NK-92 (cell line): ENCODE data around the gene CBFA2T3.
"Not testable (repeated sequence)": the region's sequence is repeated elsewhere in the genome, so short reads cannot be mapped to it uniquely, and the experiment has no call there.

Experiments used
- DNase-seq: peaks from one replicate; lab custom pipeline; 2025; ENCODE audit not compliant: unreplicated experiment; lab: John Stamatoyannopoulos, UW

CBFA2T3 gene

GRCh38 chr16:88977018-88977811 lies at the start of gene CBFA2T3:
CBFA2T3 (minus strand) TSS chr16:88977207; CDS start chr16:88976807, 400 bp downstream.
- DNase-seq = no peak

DNA sequence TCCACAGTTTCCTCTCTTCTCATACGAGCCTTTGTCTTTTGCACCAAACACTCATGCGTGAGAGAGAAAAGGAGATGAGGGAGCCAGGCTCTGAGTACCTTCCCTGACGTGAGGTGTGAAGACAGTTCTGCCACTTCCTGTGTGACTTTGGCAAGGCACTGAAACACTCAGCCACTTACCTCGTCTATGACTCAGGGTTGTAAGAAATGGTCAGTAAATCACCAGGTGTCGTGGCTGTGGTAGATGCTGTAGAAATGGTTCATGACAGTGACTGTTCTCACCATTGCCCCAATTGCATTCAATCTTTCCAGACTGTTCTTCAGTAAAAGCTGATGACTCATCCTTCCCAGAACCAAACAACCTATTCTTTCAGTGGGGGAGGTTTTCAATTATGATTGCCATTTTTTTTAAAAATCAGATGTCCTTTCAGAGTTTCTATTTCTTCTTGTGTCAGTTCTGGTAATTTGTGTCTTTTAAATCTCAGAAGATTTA lies 49.2 kb upstream of the CBFA2T3 start:
- DNase-seq = no peak

- DNase-seq = no peak
Observed at GRCh38 chr16:89025636-89026035, 48.6 kb upstream of the CBFA2T3 start.

- DNase-seq = no peak
Observed at GRCh38 chr16:89024546-89025060, 47.6 kb upstream of the CBFA2T3 start.

- no peak for DNase-seq
Observed at GRCh38 chr16:89023621-89024511, 46.9 kb upstream of the CBFA2T3 start.

DNA sequence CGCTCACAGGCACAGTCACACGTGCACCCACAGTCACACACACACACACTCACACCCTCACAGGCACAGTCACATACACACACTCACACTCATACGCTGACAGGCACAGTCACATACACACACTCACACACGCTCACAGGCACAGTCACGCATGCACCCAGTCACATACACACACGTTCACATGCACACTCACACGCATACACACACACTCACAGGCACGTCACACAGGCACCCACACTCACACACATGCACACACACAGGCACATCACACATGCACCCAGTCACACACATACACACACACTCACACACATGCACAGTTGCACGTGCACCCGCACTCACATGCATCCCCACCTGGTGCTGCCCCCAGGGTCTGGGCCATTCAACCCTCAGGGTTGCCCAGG lies 46.1 kb upstream of the CBFA2T3 start:
- no peak for DNase-seq

- no peak for DNase-seq
Observed at GRCh38 chr16:89022051-89022836, 45.2 kb upstream of the CBFA2T3 start.

DNA sequence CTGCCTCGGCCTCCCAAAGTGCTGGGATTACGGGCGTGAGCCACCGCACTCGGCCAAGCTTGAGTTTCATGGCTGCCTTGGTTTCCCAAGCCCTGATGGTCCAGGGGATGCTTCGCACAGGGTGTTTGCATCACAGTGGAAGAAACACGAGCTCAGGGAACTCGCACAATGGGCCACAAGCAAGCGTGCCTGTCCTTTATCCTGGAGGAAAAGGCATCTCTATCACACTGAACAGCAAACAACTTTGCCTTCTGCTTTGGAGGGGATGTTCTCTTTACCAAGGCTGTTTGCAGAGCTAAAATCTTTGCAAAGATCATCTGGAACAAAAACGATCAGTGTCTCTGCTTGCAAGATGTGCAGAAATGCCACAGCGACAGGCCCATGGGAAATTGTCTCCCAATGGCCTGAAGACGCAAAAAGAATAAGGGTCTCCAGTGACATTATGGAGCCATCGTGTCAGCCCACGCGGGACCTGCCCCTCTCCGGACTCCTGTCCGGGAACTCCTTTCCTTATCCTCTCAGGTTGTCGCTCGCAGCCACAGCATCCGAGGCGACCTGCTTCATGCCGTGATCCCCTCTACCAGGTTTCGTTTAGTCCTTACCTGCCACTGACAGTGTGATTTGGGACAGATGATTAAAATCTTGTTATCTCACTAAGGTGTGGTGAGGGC lies 44.1 kb upstream of the CBFA2T3 start:
- DNase-seq = no peak

DNA sequence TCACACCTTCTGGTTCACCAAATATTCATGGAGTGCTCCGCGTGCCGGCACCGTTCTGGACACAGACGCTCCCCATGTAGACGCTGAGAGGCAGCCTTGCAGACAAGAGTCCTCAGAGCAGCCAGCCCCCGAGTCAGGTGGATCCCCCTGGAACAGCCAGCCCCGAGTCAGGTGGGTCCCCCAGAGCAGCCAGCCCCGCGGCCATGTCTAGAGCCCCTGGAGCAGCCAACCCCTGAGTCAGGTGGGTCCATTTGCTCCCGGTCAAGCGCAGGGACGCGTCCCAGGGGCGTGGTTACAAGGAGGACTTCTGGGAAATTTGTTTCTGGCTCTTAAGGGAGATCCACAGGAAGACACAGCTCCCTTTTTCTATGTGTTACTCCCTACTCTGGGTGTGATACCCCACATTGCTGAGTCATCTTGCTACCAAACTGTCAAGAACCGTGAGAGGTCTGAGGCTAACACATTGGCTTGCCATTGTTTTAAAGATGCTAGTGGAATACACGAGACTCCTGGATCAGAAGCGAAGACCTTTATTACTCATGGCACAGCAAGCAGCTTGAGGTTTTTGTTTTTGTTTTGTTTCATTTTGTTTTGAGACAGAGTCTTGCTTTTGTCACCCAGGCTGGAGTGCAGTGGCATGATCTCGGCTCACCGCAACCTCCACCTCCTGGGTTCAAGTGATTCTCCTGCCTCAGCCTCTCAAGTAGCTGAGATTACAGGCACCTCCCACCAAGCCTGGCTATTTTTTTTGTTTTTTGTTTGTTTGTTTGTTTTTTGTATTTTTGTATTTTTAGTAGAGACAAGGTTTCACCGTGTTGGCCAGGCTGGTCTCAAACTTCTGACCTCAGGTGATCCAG lies 43.3 kb upstream of the CBFA2T3 start:
- DNase-seq = no peak

DNA sequence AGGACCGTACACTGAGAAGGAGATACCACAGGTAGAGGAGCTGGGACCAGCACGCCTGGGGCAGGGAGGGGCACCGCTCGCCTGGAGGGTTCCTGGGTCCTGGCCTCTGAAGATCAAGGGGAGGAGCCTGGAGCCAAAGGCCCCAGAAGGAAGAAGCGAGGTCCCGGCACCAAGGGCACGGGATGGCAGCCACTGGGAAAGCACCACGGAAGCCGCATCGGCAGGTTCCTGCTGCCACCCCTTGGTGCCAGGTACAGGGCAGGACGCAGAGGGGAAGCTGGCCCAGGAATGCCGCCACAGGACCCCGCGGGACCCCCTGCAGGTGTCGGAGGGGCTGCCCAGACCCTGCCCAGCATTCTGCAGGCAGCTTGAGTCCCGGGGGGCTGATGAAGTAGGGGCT lies 42.5 kb upstream of the CBFA2T3 start:
- DNase-seq = no peak

DNA sequence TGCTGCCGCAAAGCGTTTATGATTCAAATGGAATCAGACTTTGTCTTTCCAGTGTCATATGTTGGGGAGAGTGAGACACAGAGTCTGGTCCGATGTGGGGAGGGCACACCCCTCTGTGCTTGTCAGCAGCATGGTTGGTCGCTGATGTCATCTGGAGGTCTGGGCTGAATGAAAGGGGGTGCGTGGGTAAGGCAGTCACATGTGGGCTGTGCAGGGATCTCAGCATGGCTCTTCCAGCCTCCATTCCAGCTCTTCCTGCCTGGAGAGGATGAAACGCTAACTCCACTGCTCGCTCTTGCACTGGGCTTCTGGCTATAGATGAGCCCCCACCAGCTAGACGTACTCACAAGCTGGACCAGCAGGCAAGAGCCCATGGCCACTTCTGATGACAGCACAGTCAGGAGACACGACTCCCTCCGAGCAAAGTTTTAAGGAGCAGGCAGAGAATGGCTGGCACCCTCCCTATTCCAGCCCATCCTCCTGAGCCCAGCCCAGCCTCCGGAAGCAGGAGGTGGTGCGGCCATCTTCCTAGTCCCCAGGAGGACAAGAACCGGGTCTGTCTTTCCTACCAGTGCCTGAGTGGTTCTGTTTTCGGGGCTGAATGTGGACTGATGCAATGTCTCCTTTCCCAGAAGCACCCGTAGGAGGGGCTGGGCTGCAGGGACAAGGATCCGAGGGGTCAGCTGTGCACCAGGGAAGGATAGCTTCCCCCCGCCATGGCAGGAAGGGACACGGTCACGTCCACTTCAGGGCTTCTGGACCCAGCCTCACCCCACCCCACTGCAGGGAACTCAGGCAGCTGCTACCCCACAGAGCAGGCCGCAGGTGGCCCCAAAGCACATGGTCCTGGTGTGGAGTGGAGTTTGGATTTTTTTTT lies 41.5 kb upstream of the CBFA2T3 start:
- no peak for DNase-seq

DNA sequence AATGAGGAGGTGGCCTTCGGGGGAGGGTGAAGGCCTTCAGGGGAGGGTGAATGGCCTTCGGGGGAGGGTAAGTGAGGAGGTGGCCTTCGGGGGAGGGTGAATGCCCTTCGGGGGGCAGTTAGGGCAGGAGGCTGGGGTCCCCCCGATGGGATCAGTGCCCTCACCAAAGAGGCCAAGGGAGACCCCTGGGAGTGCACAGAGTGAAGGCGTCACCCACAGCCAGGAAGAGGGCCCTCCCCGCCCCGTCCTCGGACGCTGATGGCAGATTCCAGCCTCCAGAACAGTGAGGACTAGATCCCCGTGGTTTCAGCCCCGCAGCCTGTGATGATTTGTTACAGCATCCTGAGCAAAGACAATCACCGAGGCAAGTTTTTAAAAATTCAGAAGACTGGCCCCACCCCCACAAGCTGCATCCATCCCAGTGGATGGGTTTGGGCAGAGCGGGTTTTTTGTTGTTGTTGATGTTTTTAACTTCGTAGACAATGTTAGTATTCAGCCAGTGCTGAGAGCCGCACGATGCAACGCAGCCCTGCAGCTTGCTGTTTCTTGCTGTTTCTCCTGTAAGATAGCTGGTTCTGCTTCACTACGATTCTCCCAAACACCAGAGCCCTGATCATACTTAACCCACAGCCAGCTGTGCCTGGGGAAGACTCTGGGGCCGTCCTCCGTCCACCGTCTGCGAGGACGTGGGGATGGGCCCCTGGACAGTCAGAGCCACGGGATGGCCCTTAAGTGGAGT lies 40.7 kb upstream of the CBFA2T3 start:
- no peak for DNase-seq

GRCh38 chr16:89016561-89016960 lies 39.6 kb upstream of the CBFA2T3 start:
- not testable (repeated sequence) for DNase-seq

GRCh38 chr16:89015271-89015859 lies 38.4 kb upstream of the CBFA2T3 start:
- no peak for DNase-seq

DNA sequence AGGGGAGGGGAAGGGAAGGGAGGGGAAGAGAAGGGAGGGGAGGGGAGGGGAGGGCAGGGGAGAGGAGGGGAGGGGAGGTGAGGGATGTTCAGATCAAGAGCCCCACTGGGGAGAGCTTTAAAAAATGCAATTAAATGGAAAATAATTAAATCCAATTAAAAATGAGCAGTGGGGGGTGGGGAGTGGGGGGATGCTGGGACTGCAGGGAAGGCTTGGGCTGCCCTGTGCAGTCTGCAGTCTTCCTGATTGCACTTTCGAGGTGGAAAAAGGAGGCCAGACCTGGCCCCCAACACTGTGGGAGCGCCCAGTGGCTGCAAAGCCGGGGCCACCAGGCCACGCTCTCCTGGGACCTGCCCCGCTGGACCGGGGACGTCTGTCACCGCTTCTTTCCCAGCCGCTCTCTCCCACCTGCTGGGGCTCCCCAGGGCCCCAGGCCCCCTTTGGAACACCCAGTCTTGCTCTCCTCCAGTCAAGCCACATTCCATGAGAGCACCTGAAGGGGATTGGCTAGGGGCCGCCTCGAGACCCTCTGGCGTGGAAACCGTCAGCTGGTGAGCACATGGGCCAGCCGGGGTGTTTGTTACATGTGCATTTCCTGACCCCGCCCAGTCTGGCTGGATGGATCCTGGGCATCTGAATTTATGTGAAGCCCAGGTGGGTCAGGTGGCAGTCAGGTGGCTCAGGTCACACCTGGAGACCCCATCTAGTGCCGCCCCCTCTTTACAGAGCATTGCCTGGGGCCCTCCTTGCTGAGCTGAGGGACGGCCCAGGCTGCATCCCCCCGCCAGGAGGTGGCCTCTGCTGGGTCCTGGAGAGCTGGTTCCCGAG lies 37.6 kb upstream of the CBFA2T3 start:
- DNase-seq = no peak

GRCh38 chr16:89013692-89014402 lies 36.8 kb upstream of the CBFA2T3 start:
- no peak for DNase-seq
